Stimulated activated CD4-positive, alpha-beta T cell treated with anti-CD3 and anti-CD28 coated beads, Interleukin-12 subunit alpha, Interleukin-12 subunit beta, amount 100 ng/mL, for 48 hours (primary cell): ENCODE data around the gene POU5F2.

Source experiments
- DNase-seq, 3 donors: peaks; one replicate each; pipeline ENCODE4 v3.0.0-alpha.2; 2020; ENCODE audit warnings: low read depth in 2 of 3, low spot score in 1 of 3

The POU5F2 gene

GRCh38 chr5:93716453-93716852, 24.9 kb downstream of the POU5F2 start:
- no peak for DNase-seq

- DNase-seq: no peak
Observed at GRCh38 chr5:93715761-93716160, 25.6 kb downstream of the POU5F2 start.

DNA sequence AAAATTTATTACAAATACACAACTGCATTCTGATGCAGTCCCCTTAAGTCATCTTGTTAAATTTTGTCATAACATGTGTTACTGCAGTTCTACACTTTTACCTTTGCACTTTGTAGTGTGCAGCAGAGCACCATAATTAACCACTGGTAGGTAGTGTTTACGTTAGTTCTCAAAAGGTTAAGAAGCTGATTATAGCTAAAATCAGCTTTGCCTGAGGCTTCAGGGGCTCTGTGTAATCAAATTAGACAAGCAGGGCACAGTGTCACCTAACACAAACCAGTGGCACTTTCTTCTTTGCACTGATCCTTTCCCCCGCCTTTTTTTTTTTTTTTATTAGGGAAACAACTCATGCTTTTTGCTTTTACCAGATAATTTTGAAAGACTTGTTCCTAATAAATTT, 26.1 kb downstream of the POU5F2 start:
- DNase-seq: no peak

GRCh38 chr5:93708442-93708841, 33.0 kb downstream of the POU5F2 start:
- no peak for DNase-seq

GRCh38 chr5:93705896-93706295, 35.5 kb downstream of the POU5F2 start:
- DNase-seq: no peak

GRCh38 chr5:93704996-93705395, 36.4 kb downstream of the POU5F2 start:
- DNase-seq: no peak

GRCh38 chr5:93691997-93692396, 49.4 kb downstream of the POU5F2 start:
- DNase-seq: no peak
